Smooth muscle cell (in vitro differentiated cells): Measurements from ENCODE around the gene IL19. TPM values are rescaled to one million over a fixed set of nuclear protein-coding genes. Genes with fewer than 3 reads are reported as not detected.
A peak's percentile ranks its signal among the peaks of the same experiment; 100 is the strongest.

Experiments used
- DNase-seq: peaks from one replicate; lab custom pipeline; 2025; ENCODE audit not compliant: unreplicated experiment; lab: John Stamatoyannopoulos, UW
- H2AFZ ChIP-seq: fragments of 200-600 bp; sonication (generic); 2 replicates; pipeline ENCODE4 v1.6.0; 2016; ENCODE audit warnings: antibody characterized with exemption, low read depth, mild to moderate bottlenecking
- H3F3A ChIP-seq: fragments of 200-600 bp; sonication (generic); 2 replicates; pipeline ENCODE4 v1.6.0; 2017; ENCODE audit warnings: antibody characterized with exemption, low read depth
- H3K27ac ChIP-seq: fragments of 200-600 bp; sonication (generic); 2 replicates; pipeline ENCODE4 v1.5.1; 2016; ENCODE audit warnings: low read depth, mild to moderate bottlenecking
- H3K27me3 ChIP-seq: fragments of 200-600 bp; sonication (generic); 2 replicates; pipeline ENCODE4 v1.6.1; 2016; ENCODE audit warnings: low read depth, mild to moderate bottlenecking
- H3K36me3 ChIP-seq: fragments of 200-600 bp; sonication (generic); 2 replicates; pipeline ENCODE4 v1.5.1; 2016; ENCODE audit warnings: low read depth
- H3K4me1 ChIP-seq: fragments of 200-600 bp; sonication (generic); 2 replicates; pipeline ENCODE4 v1.5.1; 2016; ENCODE audit warnings: low read depth
- H3K4me2 ChIP-seq: fragments of 200-600 bp; sonication (generic); 2 replicates; pipeline ENCODE4 v1.6.0; 2016; ENCODE audit warnings: mild to moderate bottlenecking
- H3K4me3 ChIP-seq: fragments of 200-600 bp; sonication (generic); 2 replicates; pipeline ENCODE4 v1.5.1; 2016; ENCODE audit warnings: mild to moderate bottlenecking
- H3K79me2 ChIP-seq: fragments of 200-600 bp; sonication (generic); 2 replicates; pipeline ENCODE4 v1.6.0; 2016; ENCODE audit warnings: low read depth, mild to moderate bottlenecking
- H3K9ac ChIP-seq: fragments of 200-600 bp; sonication (generic); 2 replicates; pipeline ENCODE4 v1.6.0; 2016; ENCODE audit warnings: low read depth
- H3K9me3 ChIP-seq: fragments of 200-600 bp; sonication (generic); replicated peaks from 2 replicates; pipeline ENCODE4 v1.5.1; 2016; ENCODE audit warnings: low read depth
- H4K20me1 ChIP-seq: fragments of 200-600 bp; sonication (generic); 2 replicates; pipeline ENCODE4 v1.6.0; 2016; ENCODE audit warnings: low read depth
- CTCF ChIP-seq: fragments of 200-600 bp; sonication (generic); IDR thresholded peaks from 2 replicates; pipeline ENCODE4 v1.5.1; 2017; ENCODE audit warnings: borderline replicate concordance, mild to moderate bottlenecking, antibody characterized with exemption; ENCODE audit not compliant: insufficient read depth, poor library complexity, severe bottlenecking
- WGBS: methylation state at CpG from one replicate; pipeline ENCODE4 v1.1.7; 2016; ENCODE audit warnings: low lambda C conversion rate; 5-methylcytosine and 5-hydroxymethylcytosine counted together
- polyA plus RNA-seq: library from polyadenylated mRNA; unstranded; fragments of >200 nt; fragmentation: Nextera tagmentation; extraction: Ambion mirVana; gene quantifications from 2 replicates; pipeline ENCODE4 v1.2.1, GENCODE V29; 2016
- total RNA-seq: library from RNA; depleted of rRNA; stranded (reverse); fragments of >200 nt; gene quantifications from 2 replicates; pipeline ENCODE4 v1.2.3, GENCODE V29; 2014

The IL19 gene
- total and polyA plus RNA-seq, 2 experiments from 2014 or later = 0.35 TPM; not detected in 1

GRCh38 chr1:206744683-206745082 lies 25.9 kb upstream of the IL19 start:
- Histone ChIP-seq H3K4me3 (no peak overlapping the region), H3K79me2 (no peaks in the 10 kb centered on the region), H3K27me3 (no peaks in the 10 kb centered on the region), H3K9ac (no peak overlapping the region), H3K36me3 (no peaks in the 10 kb centered on the region), H3K4me1 (no peaks in the 10 kb centered on the region), H3K9me3 (no peaks in the 10 kb centered on the region), H4K20me1 (no peaks in the 10 kb centered on the region), H3F3A (no peaks in the 10 kb centered on the region), H3K27ac (peak overlapping the region; percentile 81), H2AFZ (no peak overlapping the region), H3K4me2 (no peak overlapping the region)
- no peak for DNase-seq
- 27% methylated on average over 4 of the region's 4 CpGs for WGBS
- no peak for TF ChIP-seq CTCF

DNA sequence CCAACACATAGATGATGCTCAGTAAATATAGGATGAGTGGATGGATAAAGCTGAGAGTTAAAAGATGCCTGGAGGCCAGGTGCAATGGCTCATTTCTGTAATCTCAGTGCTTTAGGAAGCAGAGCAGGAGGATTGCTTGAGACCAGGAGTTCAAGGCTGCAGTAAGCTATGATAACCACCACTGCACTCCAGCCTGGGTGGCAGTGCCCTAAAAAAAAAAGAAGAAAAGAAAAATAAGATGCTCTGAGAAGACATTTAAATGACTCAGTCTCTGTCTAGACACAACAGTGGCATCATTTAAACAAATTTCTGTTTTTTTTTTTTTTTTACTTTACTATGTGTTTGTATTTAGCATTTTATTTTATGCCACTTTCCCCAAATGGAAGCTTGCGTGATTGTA lies 25.3 kb upstream of the IL19 start:
- Histone ChIP-seq H3K79me2 (no peaks in the 10 kb centered on the region), H3K36me3 (no peaks in the 10 kb centered on the region), H3K9ac (peak overlapping the region; percentile 54), H3K4me2 (peak overlapping the region; percentile 31), H3K27me3 (no peaks in the 10 kb centered on the region), H4K20me1 (no peaks in the 10 kb centered on the region), H3K9me3 (no peaks in the 10 kb centered on the region), H3F3A (no peaks in the 10 kb centered on the region), H3K4me3 (no peak overlapping the region), H3K4me1 (no peaks in the 10 kb centered on the region), H2AFZ (no peak overlapping the region), H3K27ac (peak overlapping the region; percentile 81)
- WGBS = 96% methylated on average over 1 of the region's 1 CpG
- no peak for DNase-seq
- no peak for TF ChIP-seq CTCF

- Histone ChIP-seq H3K9ac (no peak overlapping the region), H3K4me3 (no peak overlapping the region), H3K79me2 (no peaks in the 10 kb centered on the region), H3K36me3 (no peaks in the 10 kb centered on the region), H3K27ac (no peak overlapping the region), H3K27me3 (no peaks in the 10 kb centered on the region), H4K20me1 (no peaks in the 10 kb centered on the region), H3K9me3 (no peaks in the 10 kb centered on the region), H3K4me2 (no peak overlapping the region), H3F3A (peaks cover 1% of the 10 kb centered on the region), H3K4me1 (no peaks in the 10 kb centered on the region), H2AFZ (no peak overlapping the region)
- TF ChIP-seq CTCF = no peak
- DNase-seq = no peak
- WGBS = 73% methylated on average over 3 of the region's 3 CpGs
Measured at GRCh38 chr1:206748348-206749030, 22.1 kb upstream of the IL19 start.

DNA sequence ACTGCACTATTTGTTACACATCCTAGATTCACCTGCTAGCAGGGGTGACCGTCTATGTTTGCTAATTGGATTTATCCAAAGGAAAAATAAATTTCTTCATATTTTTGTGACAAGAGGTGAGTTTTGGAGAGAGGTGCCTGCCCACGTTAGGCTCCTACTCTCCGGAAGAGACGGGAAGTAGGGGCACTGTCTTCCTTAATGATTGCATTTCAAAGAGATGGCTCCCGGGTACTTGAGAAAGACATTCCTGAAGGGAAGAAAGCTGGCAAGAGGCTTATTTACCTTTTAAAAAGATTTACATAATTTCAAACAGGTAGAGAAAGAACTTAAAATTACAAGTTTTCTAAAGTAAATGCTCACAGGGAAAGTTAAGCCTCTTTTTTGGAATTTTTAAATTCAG lies 18.7 kb upstream of the IL19 start:
- peaks cover 12% of the 10 kb centered on the region for H3F3A ChIP-seq
- H3K4me3 ChIP-seq = no peak overlapping the region
- no peaks in the 10 kb centered on the region for H3K79me2 ChIP-seq
- no peaks in the 10 kb centered on the region for H3K4me1 ChIP-seq
- H3K27ac ChIP-seq = no peak overlapping the region
- no peak overlapping the region for H2AFZ ChIP-seq
- no peaks in the 10 kb centered on the region for H3K9me3 ChIP-seq
- H4K20me1 ChIP-seq = no peaks in the 10 kb centered on the region
- DNase-seq = no peak
- no peaks in the 10 kb centered on the region for H3K36me3 ChIP-seq
- no peak for TF ChIP-seq CTCF
- WGBS = 52% methylated on average over 5 of the region's 5 CpGs
- H3K4me2 ChIP-seq = no peak overlapping the region
- H3K9ac ChIP-seq = no peak overlapping the region
- H3K27me3 ChIP-seq = no peaks in the 10 kb centered on the region
